Measurements from ENCODE around the gene EFHC1.

The EFHC1 gene

DNA sequence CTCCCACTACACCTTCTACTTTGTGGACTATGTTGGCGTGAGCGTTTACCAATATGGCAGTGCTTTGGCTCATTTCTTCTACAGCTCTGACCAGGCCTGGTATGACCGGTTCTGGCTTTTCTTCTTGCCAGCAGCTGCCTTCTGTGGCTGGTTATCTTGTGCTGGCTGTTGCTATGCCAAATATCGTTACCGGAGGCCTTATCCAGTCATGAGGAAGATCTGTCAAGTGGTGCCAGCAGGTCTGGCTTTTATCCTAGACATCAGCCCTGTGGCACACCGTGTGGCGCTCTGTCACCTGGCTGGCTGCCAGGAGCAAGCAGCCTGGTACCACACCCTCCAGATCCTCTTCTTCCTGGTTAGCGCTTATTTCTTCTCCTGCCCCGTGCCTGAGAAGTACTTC lies 16.5 kb upstream of the EFHC1 start:
- no peak for DNase-seq (ENCODE audit: insufficient read length)
- TF ChIP-seq TAF1 (IDR thresholded peaks at IDR 0.05; ENCODE audit: borderline replicate concordance, low read depth, low read length) = no peak
- TF ChIP-seq POLR2AphosphoS5 (IDR thresholded peaks at IDR 0.05; ENCODE audit: low read depth, low read length) = no peak
- TF ChIP-seq POLR2A (IDR thresholded peaks at IDR 0.05; ENCODE audit: low read depth, low read length) = no peak
- no peak for FAIRE-seq

DNA sequence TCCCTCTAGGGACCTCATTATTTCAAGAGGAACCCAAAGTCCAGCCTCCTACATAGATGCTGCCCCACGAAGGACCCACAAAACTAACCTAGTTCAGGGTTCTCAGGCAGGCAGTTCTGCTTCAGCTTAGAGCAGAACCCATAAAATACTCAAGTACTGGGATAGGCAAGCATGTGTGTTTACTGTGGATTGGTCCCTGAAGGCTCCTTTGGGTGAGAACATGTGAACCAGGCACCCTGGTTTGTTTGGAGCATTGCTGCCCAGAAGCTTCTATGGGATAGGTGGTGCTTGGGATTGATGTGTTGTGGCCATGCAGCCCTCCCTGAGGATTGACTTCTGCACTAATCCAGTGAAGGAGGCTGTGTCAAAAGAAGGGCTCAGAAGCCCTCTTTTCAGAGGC lies 14.9 kb upstream of the EFHC1 start:
- DNase-seq (ENCODE audit: insufficient read length) (no peak), FAIRE-seq (no peak)
- TF ChIP-seq POLR2A (IDR thresholded peaks at IDR 0.05; ENCODE audit: low read depth, low read length) (no peak), TAF1 (IDR thresholded peaks at IDR 0.05; ENCODE audit: borderline replicate concordance, low read depth, low read length) (no peak), POLR2AphosphoS5 (IDR thresholded peaks at IDR 0.05; ENCODE audit: low read depth, low read length) (no peak)

DNA sequence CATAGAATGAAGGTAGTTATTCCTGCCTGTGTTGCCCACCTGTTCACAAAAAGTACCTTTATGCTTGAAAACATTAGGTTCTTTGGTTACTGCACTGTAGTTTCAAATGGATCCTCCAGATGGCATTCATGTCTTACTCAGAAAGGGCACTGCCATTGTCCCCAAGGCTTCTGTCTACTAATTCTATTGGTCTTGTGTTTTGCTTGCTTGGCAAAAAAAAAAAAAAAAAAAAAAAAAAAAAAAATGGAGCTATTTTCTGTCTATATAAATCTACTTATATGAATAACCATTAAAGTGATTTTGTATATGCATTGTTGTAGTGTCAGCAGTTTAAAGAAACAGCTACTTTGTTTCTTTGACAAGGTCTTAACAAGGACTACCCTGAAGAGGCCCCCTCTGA lies 12.7 kb upstream of the EFHC1 start:
- DNase-seq (ENCODE audit: insufficient read length) (no peak), FAIRE-seq (no peak)
- TF ChIP-seq POLR2A (IDR thresholded peaks at IDR 0.05; ENCODE audit: low read depth, low read length) (no peak), POLR2AphosphoS5 (IDR thresholded peaks at IDR 0.05; ENCODE audit: low read depth, low read length) (no peak)

DNA sequence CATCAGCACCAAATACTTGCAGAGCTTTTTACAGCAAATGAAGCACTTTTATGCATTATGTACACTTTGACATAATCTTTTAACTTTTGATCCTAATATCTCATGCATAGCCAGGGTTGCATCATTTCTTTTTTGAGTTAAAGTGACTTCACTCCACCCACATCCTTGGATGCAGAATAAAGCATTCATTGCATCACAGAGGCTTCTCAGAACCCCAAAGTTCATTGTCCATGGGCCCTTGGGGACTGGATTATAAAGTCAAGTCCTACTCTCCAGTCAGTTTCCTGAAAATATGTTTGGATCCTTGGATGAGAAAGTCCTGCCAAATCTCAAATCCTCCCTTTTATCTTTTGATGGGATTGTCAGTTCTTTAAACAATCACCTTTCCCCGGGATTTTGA lies 10.6 kb upstream of the EFHC1 start:
- DNase-seq (ENCODE audit: insufficient read length) = no peak
- FAIRE-seq = no peak
- TF ChIP-seq POLR2A (IDR thresholded peaks at IDR 0.05; ENCODE audit: low read depth, low read length) (no peak), POLR2AphosphoS5 (IDR thresholded peaks at IDR 0.05; ENCODE audit: low read depth, low read length) (no peak), TAF1 (IDR thresholded peaks at IDR 0.05; ENCODE audit: borderline replicate concordance, low read depth, low read length) (no peak)

DNA sequence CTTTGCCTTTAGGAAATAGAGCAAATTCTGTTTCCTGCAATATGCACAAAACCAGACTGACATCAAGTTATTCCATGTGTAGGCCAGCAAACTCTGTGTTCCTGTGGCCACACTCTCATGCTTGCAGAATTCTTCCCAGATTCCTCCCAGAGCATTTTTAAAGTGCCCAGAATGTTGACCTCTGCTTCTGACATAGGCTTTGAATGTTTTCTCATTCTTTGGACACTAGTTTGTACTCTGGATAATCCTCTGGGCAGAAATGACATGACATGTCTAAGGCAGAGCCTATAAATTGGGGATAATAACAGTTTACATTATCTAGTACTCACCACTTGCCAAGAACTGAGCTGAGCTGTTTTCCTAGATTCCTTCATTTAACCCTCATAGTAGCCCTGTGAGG lies 9.2 kb upstream of the EFHC1 start:
- TF ChIP-seq TAF1 (IDR thresholded peaks at IDR 0.05; ENCODE audit: borderline replicate concordance, low read depth, low read length) (no peak), POLR2A (IDR thresholded peaks at IDR 0.05; ENCODE audit: low read depth, low read length) (no peak), POLR2AphosphoS5 (IDR thresholded peaks at IDR 0.05; ENCODE audit: low read depth, low read length) (no peak)
- DNase-seq (ENCODE audit: insufficient read length) (no peak), FAIRE-seq (no peak)

DNA sequence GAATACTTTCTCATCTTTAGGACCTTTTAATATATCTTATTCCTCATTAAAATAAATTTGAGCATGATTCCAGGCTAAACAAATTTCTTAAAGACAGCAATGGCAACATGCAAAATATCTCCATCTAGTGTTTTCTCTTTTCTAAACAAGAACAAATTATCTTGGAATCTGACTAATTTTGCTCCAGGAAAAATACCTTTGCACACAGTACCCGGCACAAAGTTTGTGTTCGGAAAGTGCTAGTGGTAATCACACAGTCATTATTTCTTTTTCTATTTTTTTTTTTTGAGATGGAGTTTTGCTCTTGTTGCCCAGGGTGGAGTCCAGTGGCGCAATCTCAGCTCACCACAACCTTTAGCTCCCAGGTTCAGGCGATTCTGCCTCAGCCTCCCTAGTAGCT lies 8.2 kb upstream of the EFHC1 start:
- TF ChIP-seq POLR2A (IDR thresholded peaks at IDR 0.05; ENCODE audit: low read depth, low read length) (no peak), POLR2AphosphoS5 (IDR thresholded peaks at IDR 0.05; ENCODE audit: low read depth, low read length) (no peak)
- no peak for FAIRE-seq

DNA sequence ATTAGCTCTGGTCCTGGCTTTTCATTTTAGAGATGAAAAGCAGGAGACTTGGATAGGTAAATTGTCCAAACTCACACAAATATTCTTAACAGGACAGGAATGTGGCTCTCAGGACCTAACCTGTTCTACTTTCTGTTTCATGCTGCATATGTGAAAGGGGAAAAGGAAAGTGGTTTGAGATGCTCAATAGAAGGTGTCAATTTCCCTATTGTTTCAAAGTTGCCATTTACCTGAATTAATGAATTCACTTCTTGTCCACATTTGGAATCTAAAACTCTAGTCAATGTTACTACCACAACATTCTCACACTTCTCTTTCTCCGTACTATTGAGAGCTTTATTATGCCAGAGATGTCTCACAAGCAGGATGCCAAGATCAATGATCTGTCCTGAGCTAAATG lies 4.8 kb upstream of the EFHC1 start:
- DNase-seq (ENCODE audit: insufficient read length) = no peak
- FAIRE-seq = no peak

More for the DNA sequence above, 8.2 kb upstream of the EFHC1 start:
- no peak for DNase-seq (ENCODE audit: insufficient read length)

DNA sequence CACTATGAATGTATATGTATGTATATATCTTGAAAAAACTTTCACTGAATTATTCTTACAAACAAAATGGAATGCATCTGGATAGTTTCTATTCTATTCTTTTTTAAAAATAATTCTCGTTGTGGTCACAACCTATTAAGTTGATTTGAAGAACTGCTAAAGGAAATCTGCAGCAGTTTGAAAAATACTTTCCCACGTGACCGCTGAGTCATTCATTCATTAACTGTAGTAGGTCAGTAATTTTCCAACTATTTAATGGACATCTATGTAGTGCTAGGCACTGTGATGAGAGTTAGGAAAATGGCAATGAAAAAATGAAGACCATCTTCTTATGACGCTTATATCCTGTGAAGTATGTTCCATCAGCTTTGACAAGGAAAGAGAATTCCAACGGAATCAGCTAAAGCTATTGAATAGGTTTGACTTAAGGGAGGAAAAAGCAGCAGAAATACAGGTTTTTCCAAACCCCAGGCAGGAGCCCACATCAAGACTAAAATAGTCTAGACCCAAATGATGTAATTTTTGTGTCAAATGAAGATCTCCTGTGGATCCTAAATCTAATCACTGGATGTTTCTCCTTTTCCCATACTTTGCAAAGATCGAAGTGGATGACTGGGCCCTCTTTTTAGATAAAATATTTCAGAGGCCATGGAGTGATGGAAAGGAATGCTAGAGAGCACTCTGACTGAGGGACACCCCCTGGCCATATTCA lies 4.1 kb upstream of the EFHC1 start:
- DNase-seq (ENCODE audit: insufficient read length) = no peak

More for the DNA sequence above, 4.8 kb upstream of the EFHC1 start:
- no peak for TF ChIP-seq POLR2AphosphoS5 (IDR thresholded peaks at IDR 0.05; ENCODE audit: low read depth, low read length)
- TF ChIP-seq TAF1 (IDR thresholded peaks at IDR 0.05; ENCODE audit: borderline replicate concordance, low read depth, low read length) = no peak
- TF ChIP-seq POLR2A (IDR thresholded peaks at IDR 0.05; ENCODE audit: low read depth, low read length) = no peak

DNA sequence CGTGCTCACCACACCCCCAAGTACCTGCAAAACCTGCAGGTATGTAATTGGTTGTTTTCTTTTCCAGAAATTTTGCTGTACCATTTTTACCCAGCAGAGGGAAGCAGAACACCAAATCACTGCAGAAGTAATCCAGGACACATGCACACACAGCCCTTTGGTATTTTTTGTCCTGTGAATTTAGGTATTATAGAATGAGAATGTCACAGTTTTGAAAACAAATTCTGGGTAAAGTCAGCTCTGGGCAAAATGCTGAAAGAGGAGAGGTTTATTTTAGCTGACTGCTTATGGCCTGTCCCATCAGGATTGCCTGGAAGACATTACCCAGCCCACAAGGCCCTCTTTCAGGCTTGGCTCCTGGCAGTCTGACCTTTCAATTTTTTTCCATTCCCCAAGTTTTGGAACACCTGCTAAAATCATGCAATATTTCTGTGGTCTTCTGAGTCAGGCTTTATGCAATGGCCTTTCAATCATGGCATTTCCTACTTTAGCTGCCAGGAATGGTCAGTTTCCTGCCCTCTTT lies 3.5 kb upstream of the EFHC1 start:
- DNase-seq (ENCODE audit: insufficient read length) (no peak), FAIRE-seq (peak; percentile 73)
- TF ChIP-seq POLR2A (IDR thresholded peaks at IDR 0.05; ENCODE audit: low read depth, low read length) (no peak), TAF1 (IDR thresholded peaks at IDR 0.05; ENCODE audit: borderline replicate concordance, low read depth, low read length) (no peak), POLR2AphosphoS5 (IDR thresholded peaks at IDR 0.05; ENCODE audit: low read depth, low read length) (no peak)

More for the DNA sequence above, 4.1 kb upstream of the EFHC1 start:
- FAIRE-seq = no peak
- TF ChIP-seq POLR2AphosphoS5 (IDR thresholded peaks at IDR 0.05; ENCODE audit: low read depth, low read length) = no peak
- no peak for TF ChIP-seq POLR2A (IDR thresholded peaks at IDR 0.05; ENCODE audit: low read depth, low read length)
- no peak for TF ChIP-seq TAF1 (IDR thresholded peaks at IDR 0.05; ENCODE audit: borderline replicate concordance, low read depth, low read length)

DNA sequence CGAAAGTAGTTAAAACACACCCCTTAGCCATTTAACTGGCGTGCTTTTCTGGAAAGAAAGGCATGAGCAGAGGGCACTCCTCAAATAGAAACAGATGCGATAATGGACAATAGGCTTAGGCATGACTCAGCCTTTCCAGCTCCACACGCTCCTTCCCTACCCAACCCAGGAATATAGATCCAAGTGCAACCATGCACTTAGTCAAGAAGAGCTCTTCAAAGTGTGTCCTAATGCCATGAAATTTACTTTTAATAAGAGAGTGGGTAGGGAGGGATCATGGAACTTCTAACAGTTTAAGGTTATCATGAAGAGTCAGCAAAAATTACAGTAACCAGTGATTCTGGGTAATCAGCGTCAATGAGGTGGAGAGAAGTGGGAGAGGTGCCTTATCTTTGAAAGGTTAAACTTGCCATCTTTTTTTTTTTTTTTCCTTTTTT lies 2.4 kb upstream of the EFHC1 start:
- FAIRE-seq (no peak), DNase-seq (ENCODE audit: insufficient read length) (no peak)
- TF ChIP-seq TAF1 (IDR thresholded peaks at IDR 0.05; ENCODE audit: borderline replicate concordance, low read depth, low read length) = no peak
- no peak for TF ChIP-seq POLR2A (IDR thresholded peaks at IDR 0.05; ENCODE audit: low read depth, low read length)
- no peak for TF ChIP-seq POLR2AphosphoS5 (IDR thresholded peaks at IDR 0.05; ENCODE audit: low read depth, low read length)

DNA sequence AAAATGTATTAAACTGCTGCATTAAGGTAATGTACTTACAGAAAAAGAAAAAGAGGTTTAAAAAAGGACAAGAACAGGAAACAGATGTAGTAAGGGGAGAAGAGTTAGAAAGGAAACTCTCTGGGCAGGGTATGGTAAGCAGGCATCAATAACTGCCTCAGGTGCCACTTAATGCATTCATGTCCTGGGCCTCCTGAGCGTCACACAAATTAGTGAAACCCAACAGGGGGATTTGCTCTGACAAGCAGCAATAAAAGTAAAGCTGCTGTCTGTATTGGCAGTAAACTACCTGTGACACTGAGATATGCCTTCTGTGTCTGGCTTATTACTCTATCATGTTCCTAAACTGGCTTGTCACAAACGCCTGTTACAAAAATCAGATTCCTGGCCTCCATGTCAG lies 1.5 kb upstream of the EFHC1 start:
- FAIRE-seq (no peak), DNase-seq (ENCODE audit: insufficient read length) (no peak)
- TF ChIP-seq POLR2A (IDR thresholded peaks at IDR 0.05; ENCODE audit: low read depth, low read length) (no peak), TAF1 (IDR thresholded peaks at IDR 0.05; ENCODE audit: borderline replicate concordance, low read depth, low read length) (no peak), POLR2AphosphoS5 (IDR thresholded peaks at IDR 0.05; ENCODE audit: low read depth, low read length) (no peak)

DNA sequence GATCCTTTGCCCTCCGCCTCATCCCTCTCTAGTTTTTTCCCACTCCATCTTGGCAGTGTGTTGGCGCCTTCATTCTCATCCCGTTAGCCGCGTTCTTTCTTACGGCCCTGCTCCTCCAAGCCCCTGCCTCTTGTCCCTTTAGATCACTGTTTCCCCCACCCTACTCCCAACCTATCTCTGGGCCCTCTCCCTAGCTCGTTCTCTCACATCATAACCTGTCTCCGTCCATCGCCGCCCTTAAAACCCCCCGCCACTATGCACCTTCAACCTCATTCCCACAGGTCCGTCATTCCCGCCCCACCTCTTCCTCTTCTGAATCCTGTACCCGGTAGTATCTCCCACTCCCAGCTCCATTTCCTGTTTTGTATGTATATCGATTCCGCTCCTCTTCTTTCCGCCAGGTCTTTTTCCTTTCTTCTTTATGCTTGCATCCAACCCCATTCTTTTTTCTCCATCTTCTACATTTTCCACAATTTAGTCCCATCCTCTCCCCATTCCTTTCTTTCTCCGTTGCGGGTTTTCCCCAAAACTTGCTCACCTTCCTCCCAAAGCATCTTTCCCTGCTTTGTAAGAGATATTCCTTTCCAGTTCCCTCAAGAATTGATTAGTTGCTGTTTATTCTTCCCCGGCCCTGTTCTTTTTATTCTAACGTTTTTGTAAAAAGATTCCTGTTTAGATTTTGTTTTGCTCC lies 671 bp downstream of the EFHC1 start:
- DNase-seq (ENCODE audit: insufficient read length) = no peak
- FAIRE-seq = no peak
- TF ChIP-seq POLR2A (IDR thresholded peaks at IDR 0.05; ENCODE audit: low read depth, low read length) (no peak), POLR2AphosphoS5 (IDR thresholded peaks at IDR 0.05; ENCODE audit: low read depth, low read length) (no peak; the same call in 1 of the 2 replicates), TAF1 (IDR thresholded peaks at IDR 0.05; ENCODE audit: borderline replicate concordance, low read depth, low read length) (no peak)

Measured in GM12892 (cell line).